Activated CD8-positive, alpha-beta memory T cell treated with anti-CD3 and anti-CD28 coated beads for 48 hours (primary cell): ENCODE data around the gene PVR.
"Not testable (repeated sequence)": the region's sequence is repeated elsewhere in the genome, so short reads cannot be mapped to it uniquely, and the experiment has no call there.

Experiments
- DNase-seq, 3 experiments: peaks; one replicate each; pipeline ENCODE4 v3.0.0-alpha.2; 2020; ENCODE audit warnings: low read depth in 2 of 3, low spot score in 2 of 3

The PVR gene

GRCh38 chr19:44618640-44619357 lies 24.9 kb upstream of the PVR start:
- no peak for DNase-seq

- DNase-seq: no peak
These were observed 23.0 kb upstream of the PVR start for GRCh38 chr19:44620667-44621066.

DNA sequence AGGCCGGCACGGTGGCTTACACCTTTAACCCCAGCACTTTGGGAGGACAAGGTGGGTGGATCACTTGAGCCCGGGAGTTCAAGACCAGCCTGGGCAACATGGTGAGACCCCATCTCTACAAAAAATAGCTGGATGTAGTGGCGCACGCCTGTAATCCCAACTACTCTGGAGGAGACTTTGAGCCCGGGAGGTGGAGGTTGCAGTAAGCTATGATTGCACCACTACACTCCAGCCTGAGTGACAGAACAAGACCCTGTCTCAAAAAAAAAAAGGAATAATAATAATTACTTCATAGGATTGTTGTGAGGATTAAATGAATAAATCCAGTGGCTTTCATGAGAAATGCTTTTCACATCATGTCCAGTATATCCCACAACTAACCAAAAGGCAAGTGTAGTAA lies 22.3 kb upstream of the PVR start:
- DNase-seq: no peak

GRCh38 chr19:44623080-44623479 lies 20.6 kb upstream of the PVR start:
- no peak for DNase-seq

GRCh38 chr19:44623626-44624025 lies 20.1 kb upstream of the PVR start:
- DNase-seq: no peak

GRCh38 chr19:44624840-44625354 lies 18.8 kb upstream of the PVR start:
- no peak for DNase-seq

- not testable (repeated sequence) for DNase-seq
These were observed 18.1 kb upstream of the PVR start for GRCh38 chr19:44625637-44626036.

GRCh38 chr19:44626048-44626624 lies 17.6 kb upstream of the PVR start:
- no peak for DNase-seq

DNA sequence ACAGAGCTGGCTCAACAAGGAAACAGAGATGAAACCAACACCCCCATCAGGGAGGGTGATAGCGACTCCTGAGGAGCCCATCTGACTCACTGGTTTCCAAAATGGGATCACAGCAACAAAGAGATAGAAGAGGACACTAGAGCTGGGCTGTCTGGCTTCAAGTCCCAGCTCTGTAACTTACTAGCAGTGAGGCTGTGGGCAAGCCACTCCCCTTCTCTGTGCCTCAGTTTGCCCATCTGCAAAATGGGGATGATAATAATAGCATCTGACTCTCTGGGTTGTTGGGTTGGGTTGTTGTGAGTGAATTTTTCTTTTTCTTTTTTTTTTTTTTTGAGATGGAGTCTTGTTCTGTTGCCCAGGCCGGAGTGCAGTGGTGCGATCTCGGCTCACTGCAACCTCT lies 16.1 kb upstream of the PVR start:
- DNase-seq: no peak

GRCh38 chr19:44628793-44629192 lies 14.9 kb upstream of the PVR start:
- no peak for DNase-seq

GRCh38 chr19:44631611-44632010 lies 12.1 kb upstream of the PVR start:
- not testable (repeated sequence) for DNase-seq

- DNase-seq: not testable (repeated sequence)
These were observed 9.7 kb upstream of the PVR start for GRCh38 chr19:44634058-44634457.

DNA sequence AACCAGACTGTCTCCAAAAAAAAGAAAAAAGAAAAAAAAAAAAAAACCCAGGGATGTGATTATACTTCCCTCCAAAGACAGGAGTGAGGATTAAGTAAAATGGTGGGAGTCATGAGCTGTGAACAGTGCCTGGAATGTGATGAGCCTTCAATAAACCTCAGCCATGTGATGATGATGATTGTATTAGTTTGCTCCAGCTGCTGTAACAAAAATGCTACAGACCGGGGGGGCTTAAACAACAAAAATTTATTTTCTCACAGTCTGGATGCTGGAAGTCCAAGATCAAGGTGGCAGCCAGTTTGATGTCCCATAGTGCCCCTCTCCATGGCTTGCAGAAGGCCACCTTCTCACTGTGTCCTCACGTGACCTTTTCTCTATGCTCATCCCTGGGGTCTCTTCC lies 8.9 kb upstream of the PVR start:
- no peak for DNase-seq

GRCh38 chr19:44635581-44636438 lies 7.9 kb upstream of the PVR start:
- DNase-seq: no peak

DNA sequence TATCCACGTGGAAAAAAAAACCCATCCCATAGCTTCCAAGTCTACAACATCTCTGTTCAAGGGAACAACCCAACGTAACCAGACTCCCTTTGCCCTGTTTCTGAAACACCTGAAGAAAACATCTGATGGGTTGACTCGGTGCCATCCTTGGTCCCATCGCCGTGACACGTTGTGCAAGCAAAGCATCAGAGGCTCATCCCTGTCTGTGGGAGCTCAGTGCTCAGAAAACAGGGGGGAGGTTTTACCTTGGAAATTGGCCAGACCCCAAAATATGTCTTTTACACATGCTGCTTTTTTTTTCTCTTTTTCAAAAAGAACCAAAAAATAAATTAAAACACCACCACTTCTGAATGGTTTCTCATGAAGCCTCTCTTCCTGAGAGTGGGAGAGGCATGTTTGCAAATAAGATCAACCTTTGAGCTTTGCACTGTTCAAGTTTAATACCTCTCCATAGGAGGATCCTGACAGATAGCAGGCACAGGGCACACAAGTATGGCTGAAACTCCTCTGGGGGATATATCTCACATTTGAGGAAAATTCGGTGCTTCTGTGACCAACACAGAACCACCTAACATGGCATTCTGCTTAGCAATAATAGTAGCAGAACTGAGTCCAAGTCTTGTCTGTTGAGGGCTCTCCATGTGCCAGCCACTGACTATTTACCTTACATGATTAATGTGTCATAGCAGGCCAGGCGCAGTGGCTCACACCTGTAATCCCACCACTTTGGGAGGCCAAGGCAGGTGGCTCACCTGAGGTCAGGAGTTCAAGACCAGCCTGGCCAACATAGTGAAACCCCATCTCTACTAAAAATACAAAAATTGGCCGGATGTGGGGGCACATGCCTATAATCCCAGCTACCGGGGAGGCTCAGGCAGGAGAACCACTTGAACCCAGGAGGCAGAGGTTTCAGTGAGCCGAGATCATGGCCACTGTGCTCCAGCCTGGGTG lies 7.0 kb upstream of the PVR start:
- no peak for DNase-seq

GRCh38 chr19:44637390-44637764 lies 6.3 kb upstream of the PVR start:
- no peak for DNase-seq

GRCh38 chr19:44640518-44640917 lies 3.2 kb upstream of the PVR start:
- no peak for DNase-seq

DNA sequence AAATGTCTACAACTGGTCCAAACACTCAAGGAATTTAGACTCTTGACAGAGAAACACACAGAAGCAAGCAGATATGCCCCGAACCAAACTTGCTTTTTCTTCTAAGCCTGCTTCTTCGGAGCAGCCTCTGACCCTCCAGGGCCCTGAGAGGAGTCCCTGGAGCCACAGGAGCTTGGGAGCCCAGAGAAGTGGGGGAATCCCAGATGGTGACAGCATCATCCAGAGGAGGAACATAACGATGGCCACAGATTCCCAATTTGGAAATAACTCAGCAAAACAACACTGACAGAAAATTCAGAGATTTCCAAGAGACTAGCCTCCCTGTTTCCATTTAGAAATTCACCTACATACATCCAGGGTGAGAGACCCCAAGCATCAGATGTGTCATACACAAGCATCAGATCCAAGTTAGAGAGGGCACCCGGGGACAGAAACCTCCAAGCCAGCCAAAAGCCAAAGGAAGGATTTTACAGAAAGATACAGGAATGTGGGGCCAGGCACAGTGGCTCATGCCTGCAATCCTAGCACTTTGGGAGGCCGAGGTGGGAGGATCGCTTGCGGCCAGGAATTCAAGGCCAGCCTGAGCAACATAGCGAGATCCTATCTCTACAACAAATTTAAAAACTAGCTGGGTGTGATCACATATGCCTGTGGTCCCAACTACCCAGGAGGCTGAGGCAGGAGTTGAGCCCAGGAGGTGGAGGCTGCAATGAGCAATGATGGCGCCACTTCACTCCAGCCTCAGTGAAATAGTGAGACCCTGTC lies 2.0 kb upstream of the PVR start:
- DNase-seq: no peak

- DNase-seq: no peak
These were observed 1.3 kb upstream of the PVR start for GRCh38 chr19:44642377-44642776.

DNA sequence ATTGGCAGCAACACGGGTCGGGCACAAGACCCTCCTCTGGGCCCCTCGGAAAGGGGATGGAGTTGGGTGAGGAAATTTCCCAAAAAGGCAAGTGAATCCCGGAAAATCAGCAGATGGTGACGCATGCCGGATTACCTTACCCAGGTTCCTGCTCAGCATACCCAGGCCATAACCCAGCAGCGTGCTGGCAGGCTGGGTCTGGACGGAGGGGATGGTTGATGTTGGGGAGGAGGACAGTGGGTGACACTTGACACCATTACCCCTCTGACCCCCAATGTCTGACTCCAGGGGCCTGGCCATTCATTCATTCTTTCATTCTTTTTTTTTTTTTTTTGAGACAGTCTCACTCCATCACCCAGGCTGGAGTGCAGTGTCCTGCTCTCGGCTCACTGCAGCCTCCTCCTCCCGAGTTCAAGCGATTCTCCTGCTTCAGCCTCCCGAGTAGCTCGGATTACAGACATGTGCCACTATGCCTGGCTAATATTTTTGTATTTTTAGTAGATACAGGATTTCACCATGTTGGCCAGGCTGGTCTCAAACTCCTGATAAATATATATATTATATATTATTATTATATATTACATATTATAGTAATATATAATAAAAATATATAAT lies 799 bp downstream of the PVR start:
- DNase-seq: no peak
